ENCODE data around the gene SPP1.

DNA sequence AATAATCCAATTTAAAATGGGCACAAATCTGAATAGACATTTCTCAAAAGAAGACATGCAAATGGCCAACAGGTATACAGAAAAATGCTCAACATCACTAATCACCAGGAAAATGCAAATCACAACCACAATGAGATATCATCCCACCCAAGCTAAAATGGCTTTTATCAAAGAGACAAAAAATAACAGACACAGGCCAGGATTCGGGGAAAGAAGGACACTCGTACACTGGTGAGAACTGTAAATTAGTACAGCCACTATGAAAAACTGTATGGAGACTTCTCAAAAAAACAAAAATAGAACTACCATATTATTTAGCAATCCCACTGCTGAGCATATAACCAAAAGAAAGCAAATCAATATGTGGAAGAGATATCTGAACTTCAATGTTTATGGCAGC, 8.5 kb downstream of the SPP1 start:
- TF ChIP-seq, protein P1, sequence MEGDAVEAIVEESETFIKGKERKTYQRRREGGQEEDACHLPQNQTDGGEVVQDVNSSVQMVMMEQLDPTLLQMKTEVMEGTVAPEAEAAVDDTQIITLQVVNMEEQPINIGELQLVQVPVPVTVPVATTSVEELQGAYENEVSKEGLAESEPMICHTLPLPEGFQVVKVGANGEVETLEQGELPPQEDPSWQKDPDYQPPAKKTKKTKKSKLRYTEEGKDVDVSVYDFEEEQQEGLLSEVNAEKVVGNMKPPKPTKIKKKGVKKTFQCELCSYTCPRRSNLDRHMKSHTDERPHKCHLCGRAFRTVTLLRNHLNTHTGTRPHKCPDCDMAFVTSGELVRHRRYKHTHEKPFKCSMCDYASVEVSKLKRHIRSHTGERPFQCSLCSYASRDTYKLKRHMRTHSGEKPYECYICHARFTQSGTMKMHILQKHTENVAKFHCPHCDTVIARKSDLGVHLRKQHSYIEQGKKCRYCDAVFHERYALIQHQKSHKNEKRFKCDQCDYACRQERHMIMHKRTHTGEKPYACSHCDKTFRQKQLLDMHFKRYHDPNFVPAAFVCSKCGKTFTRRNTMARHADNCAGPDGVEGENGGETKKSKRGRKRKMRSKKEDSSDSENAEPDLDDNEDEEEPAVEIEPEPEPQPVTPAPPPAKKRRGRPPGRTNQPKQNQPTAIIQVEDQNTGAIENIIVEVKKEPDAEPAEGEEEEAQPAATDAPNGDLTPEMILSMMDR (IDR thresholded peaks at IDR 0.05): no peak
- TF ChIP-seq POLR2A (IDR thresholded peaks at IDR 0.05) (no peak), EP300 (IDR thresholded peaks at IDR 0.05) (no peak)
